H1 (cell line): Measurements from ENCODE around the gene ZNF227. TPM values are rescaled to one million over a fixed set of nuclear protein-coding genes. Genes with fewer than 3 reads are reported as not detected.

Experiments used
- CTCF ChIA-PET: fragments of 300-600 bp; sonication (Branson Sonifier 250); formaldehyde crosslinking; loops from one replicate; lab custom pipeline; 2021; ENCODE audit not compliant: partially characterized antibody; lab: Charles Lee
- POLR2A ChIA-PET: fragments of 300-600 bp; sonication (Branson Sonifier 250); formaldehyde crosslinking; loops from one replicate; lab custom pipeline; 2021; ENCODE audit warnings: inconsistent platforms; ENCODE audit not compliant: partially characterized antibody; lab: Charles Lee
- DNase-seq, 2 experiments: peaks; one replicate each; pipeline versions ENCODE4 v3.0.0 to v3.0.0-alpha.2; 2010 to 2022; ENCODE audit warnings: low spot score in 2 of 2, low read depth in 1 of 2, mixed read lengths in 1 of 2
- FAIRE-seq: peaks from 2 replicates; lab custom pipeline; 2011; peaks lifted over from hg19 to GRCh38; lab: Jason Lieb, UNC
- H2AFZ ChIP-seq: 2 replicates; pipeline ENCODE4 v1.8.1; 2012; ENCODE audit warnings: low read length, inconsistent platforms
- H2AK5ac ChIP-seq: 2 replicates; pipeline ENCODE4 v1.6.1; 2013; ENCODE audit warnings: low read depth, low read length
- H2BK120ac ChIP-seq: replicated peaks from 2 replicates; pipeline ENCODE3; 2013; ENCODE audit warnings: low read depth, low read length, inconsistent platforms
- H2BK12ac ChIP-seq: 2 replicates; pipeline ENCODE4 v1.6.1; 2013; ENCODE audit warnings: low read depth, low read length
- H2BK15ac ChIP-seq: 2 replicates; pipeline ENCODE4 v1.6.1; 2013; ENCODE audit warnings: low read length
- H2BK20ac ChIP-seq: 2 replicates; pipeline ENCODE4 v1.6.1; 2013; ENCODE audit warnings: low read length
- H2BK5ac ChIP-seq: 2 replicates; pipeline ENCODE4 v1.6.1; 2013; ENCODE audit warnings: low read depth, low read length
- H3K14ac ChIP-seq: 2 replicates; pipeline ENCODE4 v1.6.1; 2013; ENCODE audit warnings: inconsistent platforms; ENCODE audit not compliant: insufficient read length
- H3K18ac ChIP-seq: 2 replicates; pipeline ENCODE4 v1.6.1; 2013; ENCODE audit warnings: low read length; ENCODE audit errors: extremely low read depth
- H3K23ac ChIP-seq: 2 replicates; pipeline ENCODE4 v1.6.1; 2013; ENCODE audit warnings: inconsistent platforms; ENCODE audit not compliant: insufficient read length
- H3K23me2 ChIP-seq: 2 replicates; pipeline ENCODE4 v1.6.1; 2013; ENCODE audit warnings: low read depth, low read length
- H3K27ac ChIP-seq: 2 replicates; pipeline ENCODE4 v1.6.1; 2011; ENCODE audit warnings: low read depth, low read length, inconsistent platforms
- H3K27me3 ChIP-seq, 4 experiments: replicated peaks in 1 of 4; 1 replicate in 1 of 4; 2 replicates in 3 of 4; pipeline versions ENCODE4 v1.6.1 to v1.8.1; 2011 to 2013; ENCODE audit warnings: low read length in 3 of 4, mild to moderate bottlenecking in 3 of 4, inconsistent platforms in 2 of 4, mixed read lengths in 2 of 4, moderate library complexity in 1 of 4; ENCODE audit not compliant: control insufficient read depth in 3 of 4, insufficient read depth in 3 of 4; ENCODE audit errors: extremely low read depth in 1 of 4
- H3K36me3 ChIP-seq, 4 experiments: 2 replicates each; pipeline versions ENCODE4 v1.6.1 to v1.8.1; 2011 to 2013; ENCODE audit warnings: mild to moderate bottlenecking in 4 of 4, low read length in 3 of 4, moderate library complexity in 2 of 4, control low read depth in 1 of 4, inconsistent platforms in 1 of 4; ENCODE audit not compliant: insufficient read depth in 4 of 4, control insufficient read depth in 2 of 4
- H3K4ac ChIP-seq: replicated peaks from 2 replicates; pipeline ENCODE3; 2013; ENCODE audit warnings: low read length, low read depth, mixed read lengths, inconsistent platforms; ENCODE audit not compliant: insufficient read length
- H3K4me1 ChIP-seq, 4 experiments: replicated peaks in 1 of 4; 1 replicate in 1 of 4; 2 replicates in 3 of 4; pipeline versions ENCODE4 v1.6.1 to v1.8.1; 2011 to 2013; ENCODE audit warnings: low read length in 3 of 4, inconsistent platforms in 2 of 4, mixed read lengths in 1 of 4; ENCODE audit not compliant: insufficient read depth in 4 of 4, control insufficient read depth in 3 of 4
- H3K4me2 ChIP-seq, 2 experiments: 2 replicates each; pipeline versions ENCODE4 v1.6.1 to v1.8.1; 2011 to 2013; ENCODE audit warnings: low read depth in 2 of 2, low read length in 2 of 2, control low read depth in 1 of 2, inconsistent platforms in 1 of 2, mild to moderate bottlenecking in 1 of 2; ENCODE audit not compliant: insufficient read depth in 1 of 2
- H3K4me3 ChIP-seq, 4 experiments: fragments of 200-600, 300-600 bp in 1 of 4; sonication (generic), shearing (Covaris generic), sonication (Bioruptor Twin) in 1 of 4; 2 replicates each; pipeline versions ENCODE4 v1.5.1 to v1.8.1; 2011 to 2016; ENCODE audit warnings: low read length in 4 of 4, low read depth in 3 of 4, control low read depth in 2 of 4, inconsistent platforms in 2 of 4, mild to moderate bottlenecking in 2 of 4, mixed read lengths in 1 of 4, moderate library complexity in 1 of 4; ENCODE audit not compliant: insufficient read depth in 2 of 4; ENCODE audit errors: extremely low read depth in 1 of 4
- H3K56ac ChIP-seq: replicated peaks from 2 replicates; pipeline ENCODE3; 2013; ENCODE audit warnings: low read depth, mild to moderate bottlenecking, mixed read lengths, low read length, inconsistent platforms; ENCODE audit not compliant: insufficient read length
- H3K79me1 ChIP-seq: 2 replicates; pipeline ENCODE4 v1.6.1; 2013; ENCODE audit warnings: low read depth, low read length, control low read depth
- H3K79me2 ChIP-seq, 2 experiments: 2 replicates each; pipeline versions ENCODE4 v1.6.1 to v1.8.1; 2012 to 2013; ENCODE audit warnings: low read length in 2 of 2, mild to moderate bottlenecking in 2 of 2, inconsistent platforms in 1 of 2; ENCODE audit not compliant: insufficient read depth in 2 of 2, control insufficient read depth in 1 of 2
- H3K9ac ChIP-seq, 4 experiments: replicated peaks in 1 of 4; 1 replicate in 1 of 4; 2 replicates in 3 of 4; pipeline versions ENCODE4 v1.6.1 to v1.8.1; 2011 to 2013; ENCODE audit warnings: low read depth in 3 of 4, low read length in 3 of 4, control low read depth in 2 of 4, mild to moderate bottlenecking in 2 of 4, moderate library complexity in 2 of 4, inconsistent platforms in 1 of 4; ENCODE audit errors: extremely low read depth in 1 of 4
- H3K9me3 ChIP-seq, 2 experiments: 2 replicates each; pipeline versions ENCODE4 v1.6.1 to v1.8.1; 2012 to 2013; ENCODE audit warnings: mild to moderate bottlenecking in 2 of 2, moderate library complexity in 2 of 2, control low read depth in 1 of 2, inconsistent platforms in 1 of 2, low read depth in 1 of 2, low read length in 1 of 2, mixed read lengths in 1 of 2; ENCODE audit not compliant: insufficient read depth in 2 of 2
- H4K20me1 ChIP-seq, 2 experiments: replicated peaks in 1 of 2; 2 replicates each; pipeline versions ENCODE3 to v1.8.1; 2011 to 2013; ENCODE audit warnings: inconsistent platforms in 2 of 2, low read length in 2 of 2, mild to moderate bottlenecking in 1 of 2; ENCODE audit not compliant: insufficient read depth in 2 of 2, control insufficient read depth in 1 of 2
- H4K5ac ChIP-seq: 2 replicates; pipeline ENCODE4 v1.6.1; 2013; ENCODE audit warnings: low read length, low read depth, mixed read lengths, inconsistent platforms; ENCODE audit not compliant: insufficient read length
- H4K8ac ChIP-seq: 2 replicates; pipeline ENCODE4 v1.8.0; 2013; ENCODE audit warnings: mild to moderate bottlenecking, moderate library complexity, low read length, inconsistent platforms; ENCODE audit not compliant: insufficient read depth; ENCODE audit errors: extremely low read depth
- H4K91ac ChIP-seq: replicated peaks from 2 replicates; pipeline ENCODE3; 2013; ENCODE audit warnings: low read length, mixed read lengths, inconsistent platforms; ENCODE audit not compliant: insufficient read length
- E2F6 ChIP-seq: IDR thresholded peaks from 2 replicates; pipeline ENCODE4 v1.6.1; 2012; ENCODE audit warnings: inconsistent platforms
- EGR1 ChIP-seq: IDR thresholded peaks from 2 replicates; pipeline ENCODE4 v1.6.1; 2011; ENCODE audit warnings: low read depth, low read length, borderline replicate concordance
- SIN3A ChIP-seq, 2 experiments: IDR thresholded peaks in 1 of 2; conservative IDR thresholded peaks in 1 of 2; 2 replicates each; pipeline ENCODE4 v1.6.1; 2011 to 2012; ENCODE audit warnings: low read length in 2 of 2, improper control_type of control experiment in 1 of 2, low read depth in 1 of 2, mild to moderate bottlenecking in 1 of 2
- WGBS, 2 experiments: shearing (Covaris generic) in 1 of 2; methylation state at CpG; one replicate each; pipeline versions ENCODE4 v1.1.6 to v1.1.7; 2013 to 2015; ENCODE audit warnings: low lambda C conversion rate in 2 of 2, mixed read lengths in 2 of 2, inconsistent platforms in 1 of 2, low coverage in 1 of 2, missing lambda C conversion rate in 1 of 2; ENCODE audit not compliant: insufficient replicate concordance in 2 of 2, insufficient coverage in 1 of 2, insufficient read length in 1 of 2; ENCODE audit errors: extremely low coverage in 1 of 2, missing lambda C conversion rate in 1 of 2; 5-methylcytosine and 5-hydroxymethylcytosine counted together
- polyA plus RNA-seq, 7 experiments: library from polyadenylated mRNA; depleted of rRNA in 3 of 7; stranded (reverse) in 5 of 7; unstranded in 2 of 7; fragments of >200 nt in 5 of 7; fragments of 200-250 nt in 2 of 7; gene quantifications; 1 replicate in 5 of 7; 2 replicates in 1 of 7; 4 replicates in 1 of 7; pipeline versions ENCODE4 v1.2.1 to v1.2.3, GENCODE V29; 2011 to 2013; ENCODE audit warnings: missing spikeins in 2 of 7, mixed read lengths in 2 of 7
- total RNA-seq: library from RNA; stranded (reverse); fragmentation: NEBNext Ultra II Directional; extraction: Animal tissue kit (Norgen Biotek cat#: 25700); gene quantifications from 2 replicates; pipeline ENCODE4 v1.2.1, GENCODE V29; 2021

ZNF227 gene
- total and polyA plus RNA-seq, 2 of the 8 experiments (the other 6 are each of a cell fraction or from before 2014, with no cell fraction given), result 4.9 to 23.9 TPM

GRCh38 chr19:44260695-44261446, 48.5 kb downstream of the ZNF227 start:
- Histone ChIP-seq H3K27me3 (no peaks in the 10 kb centered on the region), H4K91ac (no peak overlapping the region), H3K4me1 (peaks cover 0 to 3% (median under 1%) of the 10 kb centered on the region in 4 experiments; a peak in 1 of 7 replicates), H2AFZ (0 out of 2 replicates have a peak overlapping the region, but pooled peaks have one; percentile 97), H3K4ac (no peak overlapping the region), H3K56ac (no peak overlapping the region), H3K18ac (no peak overlapping the region), H4K8ac (no peak overlapping the region), H2BK15ac (no peak overlapping the region), H3K36me3 (no peaks in the 10 kb centered on the region), H3K23ac (no peak overlapping the region), H3K9me3 (peaks cover 2 to 8% of the 10 kb centered on the region in 2 experiments; a peak in 3 of 4 replicates), H3K14ac (no peak overlapping the region), H3K9ac (peak overlapping the region in 1 of 4 experiments; percentile 50; a peak in 2 of 7 replicates), H3K79me1 (no peaks in the 10 kb centered on the region), H4K20me1 (peaks cover 0 to 1% of the 10 kb centered on the region in 2 experiments), H2BK20ac (no peak overlapping the region), H2BK120ac (no peak overlapping the region), H3K79me2 (no peaks in the 10 kb centered on the region), H4K5ac (no peak overlapping the region), H2AK5ac (no peak overlapping the region), H3K4me3 (peak overlapping the region; percentile 60 to 83 (median 64); a peak in 5 of 8 replicates), H3K27ac (no peak overlapping the region), H3K23me2 (peaks cover 8% of the 10 kb centered on the region), H2BK12ac (no peak overlapping the region), H3K4me2 (peak overlapping the region; percentile 75 to 88), H2BK5ac (no peak overlapping the region)
- ChIA-PET CTCF (no interaction called here), POLR2A (interaction anchor here (1.1 to 1.8 kb wide), 4 partner anchors 14 to 239 kb away, joined by 3 to 5 read pairs (median 4); partner anchors contain the start of gene ZNF180)
- TF ChIP-seq SIN3A (conservative IDR thresholded peaks at IDR 0.05 in 1 of 2, IDR thresholded peaks at IDR 0.05 in 1 of 2; ENCODE audit: low read depth in 1 of 2, low read length in 2 of 2), result no peak
- TF ChIP-seq EGR1, result no peak
- no peak for TF ChIP-seq E2F6
- FAIRE-seq, result no peak
- WGBS, 2 experiments, result 78 to 100% methylated on average over 2 to 6 of the region's 6 CpGs
- DNase-seq, result no peak
